H4 (cell line): ENCODE results near the gene NR1H2. TPM values are rescaled to one million over a fixed set of nuclear protein-coding genes. Genes with fewer than 3 reads are reported as not detected.

ENCODE experiments used
- DNase-seq: peaks from one replicate; pipeline ENCODE4 v3.0.0-alpha.2; 2015; ENCODE audit warnings: low spot score
- total RNA-seq: library from RNA; depleted of rRNA; stranded (reverse); fragments of >200 nt; shearing (Covaris generic); gene quantifications from 2 replicates; pipeline ENCODE4 v1.2.3, GENCODE V29; 2014; rRNA removed

NR1H2 gene
- total RNA-seq, 1 experiment from 2014 or later = 79.5 TPM

DNA sequence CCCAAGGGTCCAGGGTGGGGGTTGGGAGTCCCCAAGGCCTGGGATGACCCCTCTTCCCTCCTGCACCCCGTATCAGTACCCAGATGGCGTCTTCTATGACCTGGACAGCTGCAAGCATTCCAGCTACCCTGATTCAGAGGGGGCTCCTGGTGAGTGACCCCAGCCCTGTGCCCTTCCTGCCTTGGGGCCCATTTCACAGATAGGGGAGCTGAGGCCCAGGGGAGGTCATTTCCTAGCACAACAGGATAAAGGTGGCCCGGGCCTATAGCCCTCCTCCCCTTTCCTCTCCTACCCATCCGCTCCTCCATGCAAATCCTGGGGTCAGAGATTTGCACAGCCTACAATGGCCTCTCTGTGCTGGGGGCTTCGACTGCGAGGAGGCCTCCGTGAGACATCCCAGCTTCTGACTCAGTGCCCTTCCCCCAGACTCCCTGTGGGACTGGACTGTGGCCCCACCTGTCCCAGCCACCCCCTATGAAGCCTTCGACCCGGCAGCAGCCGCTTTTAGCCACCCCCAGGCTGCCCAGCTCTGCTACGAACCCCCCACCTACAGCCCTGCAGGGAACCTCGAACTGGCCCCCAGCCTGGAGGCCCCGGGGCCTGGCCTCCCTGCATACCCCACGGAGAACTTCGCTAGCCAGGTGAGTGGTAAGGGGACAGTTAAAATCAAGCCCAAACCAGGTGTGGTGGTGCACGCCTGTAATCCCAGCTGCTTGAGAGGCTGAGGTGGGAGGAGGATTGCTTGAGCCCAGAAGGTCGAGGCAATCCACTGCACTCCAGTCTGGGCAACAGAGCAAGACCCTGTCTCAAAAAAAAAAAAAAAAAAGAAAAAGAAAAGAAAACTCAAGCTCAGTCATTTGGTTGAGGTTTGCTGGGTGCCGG is 46.4 kb downstream of the NR1H2 start:
- DNase-seq = no peak

DNA sequence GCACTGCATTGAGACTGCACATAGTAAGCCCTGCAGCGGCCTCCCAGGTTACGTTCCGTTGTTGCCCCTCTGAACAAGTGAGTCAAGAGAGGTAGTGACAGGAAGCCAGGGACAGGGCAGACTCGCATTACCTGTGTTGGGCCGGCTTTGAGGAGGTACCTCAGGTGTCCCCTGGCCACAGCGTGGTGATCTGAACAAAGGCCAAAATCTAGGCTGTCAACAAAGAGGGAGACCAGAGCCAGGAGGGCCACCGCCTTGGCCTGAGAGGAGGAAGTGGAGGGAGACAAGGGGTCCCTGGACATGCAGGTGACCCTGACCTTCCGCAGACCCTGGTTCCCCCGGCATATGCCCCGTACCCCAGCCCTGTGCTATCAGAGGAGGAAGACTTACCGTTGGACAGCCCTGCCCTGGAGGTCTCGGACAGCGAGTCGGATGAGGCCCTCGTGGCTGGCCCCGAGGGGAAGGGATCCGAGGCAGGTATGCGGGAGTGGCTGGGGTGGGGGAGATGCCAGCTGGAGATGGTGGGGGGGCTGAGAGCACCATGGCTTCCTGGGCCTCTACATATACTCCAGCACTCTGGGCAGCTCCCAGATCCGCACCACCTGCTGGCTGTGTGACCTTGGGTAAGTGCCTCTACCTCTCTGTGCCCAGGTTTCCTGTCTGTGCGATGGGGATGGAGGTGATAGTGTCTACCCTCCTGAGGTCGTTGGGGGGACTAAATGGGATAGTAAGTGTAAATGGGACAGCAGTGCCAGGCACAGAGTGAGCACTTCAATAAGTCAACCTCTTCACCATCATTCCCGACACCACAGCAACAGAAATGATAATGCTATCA is 47.2 kb downstream of the NR1H2 start:
- no peak for DNase-seq

DNA sequence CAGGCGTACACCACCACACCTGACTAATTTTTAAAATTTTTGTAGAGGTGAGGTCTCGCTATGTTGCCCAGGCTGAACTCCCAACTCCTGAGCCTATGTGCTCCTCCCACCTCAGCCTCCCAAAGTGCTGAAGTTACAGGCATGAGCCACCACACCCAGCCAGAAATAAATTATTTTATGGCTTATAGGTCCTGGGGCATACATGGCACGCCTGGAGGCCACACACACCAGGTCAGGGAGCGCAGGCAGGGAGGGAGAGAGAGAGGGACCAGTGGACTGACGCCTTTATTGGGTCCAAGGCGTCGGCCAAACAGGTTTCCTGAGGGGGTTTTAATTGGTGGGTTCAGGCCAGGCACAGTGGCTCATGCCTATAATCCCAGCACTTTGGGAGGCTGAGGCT is 49.3 kb downstream of the NR1H2 start:
- DNase-seq = no peak

DNA sequence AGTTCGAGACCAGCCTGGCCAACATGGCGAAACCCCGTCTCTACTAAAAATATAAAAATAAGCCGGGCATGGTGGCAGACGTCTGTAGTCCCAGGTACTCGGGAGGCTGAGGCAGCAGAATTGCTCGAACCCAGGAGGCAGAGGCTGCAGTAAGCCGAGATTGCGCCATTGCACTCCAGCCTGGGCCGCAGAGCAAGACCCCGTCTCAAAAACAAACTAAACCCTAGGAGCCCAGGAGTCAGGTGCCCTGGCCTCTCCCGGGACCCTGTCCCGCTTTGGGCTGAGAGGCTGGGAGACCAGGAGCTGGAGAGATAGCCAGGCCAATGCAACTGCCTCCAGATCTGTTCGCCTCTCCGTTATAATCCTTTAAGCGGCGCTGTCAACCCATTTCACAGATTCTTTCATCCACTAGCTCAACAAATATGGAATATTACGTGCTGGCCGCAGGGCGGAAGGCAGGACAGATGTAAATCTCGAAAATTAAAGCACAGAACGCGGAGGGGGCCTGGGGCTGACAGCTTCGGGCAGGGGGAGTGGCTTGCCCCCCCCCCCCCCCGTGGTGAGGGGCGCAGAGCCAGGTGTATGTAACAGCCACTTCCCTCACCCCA is 51.2 kb downstream of the NR1H2 start:
- no peak for DNase-seq

DNA sequence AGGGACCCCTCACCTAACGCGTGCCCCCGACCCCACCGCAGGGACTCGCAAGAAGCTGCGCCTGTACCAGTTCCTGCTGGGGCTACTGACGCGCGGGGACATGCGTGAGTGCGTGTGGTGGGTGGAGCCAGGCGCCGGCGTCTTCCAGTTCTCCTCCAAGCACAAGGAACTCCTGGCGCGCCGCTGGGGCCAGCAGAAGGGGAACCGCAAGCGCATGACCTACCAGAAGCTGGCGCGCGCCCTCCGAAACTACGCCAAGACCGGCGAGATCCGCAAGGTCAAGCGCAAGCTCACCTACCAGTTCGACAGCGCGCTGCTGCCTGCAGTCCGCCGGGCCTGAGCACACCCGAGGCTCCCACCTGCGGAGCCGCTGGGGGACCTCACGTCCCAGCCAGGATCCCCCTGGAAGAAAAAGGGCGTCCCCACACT is 51.8 kb downstream of the NR1H2 start:
- DNase-seq = no peak

DNA sequence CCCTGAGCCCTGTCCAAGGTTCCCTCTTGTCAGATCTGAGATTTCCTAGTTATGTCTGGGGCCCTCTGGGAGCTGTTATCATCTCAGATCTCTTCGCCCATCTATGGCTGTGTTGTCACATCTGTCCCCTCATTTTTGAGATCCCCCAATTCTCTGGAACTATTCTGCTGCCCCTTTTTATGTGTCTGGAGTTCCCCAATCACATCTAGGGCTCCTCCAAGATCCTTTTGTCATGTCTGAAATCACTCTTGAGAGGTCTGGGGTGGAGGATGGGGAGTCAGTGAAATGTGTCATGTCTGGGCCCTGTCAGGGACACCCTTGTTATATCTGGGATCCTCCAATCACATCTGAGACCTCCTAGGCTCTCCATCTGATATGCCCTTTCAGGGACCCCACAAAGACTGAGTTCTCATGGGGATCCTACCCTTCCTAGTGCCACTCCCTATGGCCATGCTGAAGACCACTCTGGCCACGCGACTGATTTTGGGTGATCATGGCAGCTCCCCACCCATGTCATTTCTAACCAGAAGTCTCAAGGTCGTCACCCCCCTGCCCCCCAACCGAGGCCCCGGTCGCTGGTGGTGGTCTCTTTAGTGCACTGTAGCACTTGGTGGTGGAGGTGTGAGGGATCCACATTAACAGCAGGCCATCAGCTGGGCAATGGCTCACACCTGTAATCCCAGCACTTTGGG is 52.7 kb downstream of the NR1H2 start:
- DNase-seq = no peak

DNA sequence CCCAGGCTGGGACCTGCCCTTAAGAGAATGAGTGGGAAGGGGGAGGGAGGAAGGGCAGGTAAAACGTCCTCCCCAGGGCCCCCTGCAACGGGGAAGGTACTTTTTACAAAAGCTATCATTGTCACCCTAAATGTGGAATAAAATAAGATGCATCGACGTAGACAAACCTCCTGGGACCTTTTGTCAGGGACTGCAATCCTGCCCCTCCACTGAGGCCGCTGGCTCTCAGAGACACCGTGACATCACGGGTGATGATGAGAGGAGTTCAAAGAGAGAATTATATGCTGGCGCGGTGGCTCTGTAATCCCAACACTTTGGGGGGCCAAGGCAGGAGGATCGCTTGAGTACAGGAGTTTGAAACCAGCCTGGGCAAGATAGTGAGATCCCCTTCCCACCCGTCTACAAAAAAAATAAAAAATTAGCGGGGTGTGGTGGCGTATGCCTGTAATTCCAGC is 54.7 kb downstream of the NR1H2 start:
- DNase-seq = no peak

DNA sequence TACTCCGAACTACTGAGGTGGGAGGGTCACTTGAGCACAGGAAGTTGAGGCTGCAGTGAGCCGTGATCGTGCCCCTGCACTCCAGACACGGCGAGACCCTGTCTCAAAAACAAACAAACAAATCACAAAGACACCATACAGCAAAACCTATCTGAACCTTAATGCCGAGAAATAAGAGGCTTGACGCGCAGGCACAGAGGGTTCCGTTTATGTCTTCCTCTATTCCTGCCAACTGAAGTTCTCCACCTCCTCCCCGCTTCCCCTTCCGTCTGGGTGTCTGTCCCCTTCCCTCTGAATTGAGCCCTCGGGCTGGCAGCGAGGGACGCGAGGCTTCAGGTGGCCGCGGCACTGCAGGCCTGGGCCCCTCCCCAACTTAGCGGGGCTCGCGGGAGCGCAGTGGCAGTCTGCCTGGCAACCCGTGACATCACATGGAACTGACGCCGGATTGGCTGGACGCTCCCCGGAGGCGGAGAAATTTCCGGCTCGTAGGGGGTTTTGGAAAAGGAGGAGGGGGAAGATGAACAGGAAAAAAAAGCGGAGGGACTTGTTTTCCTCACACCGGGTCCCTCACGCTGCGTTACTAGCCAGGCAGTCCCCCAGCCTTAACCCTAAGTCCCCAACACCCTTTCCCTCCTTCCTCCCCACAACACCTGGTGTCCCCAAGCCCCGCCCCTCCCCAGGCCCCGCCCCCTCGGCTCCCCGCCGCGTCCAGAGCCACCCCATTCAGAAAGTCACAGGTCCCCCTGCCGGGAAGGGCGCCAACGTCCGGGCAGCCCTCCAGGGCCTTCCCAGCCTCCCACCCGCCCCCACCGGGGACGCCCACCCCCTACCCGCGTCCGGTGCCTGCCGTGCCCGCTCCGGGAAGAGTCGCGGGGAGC is 55.3 kb downstream of the NR1H2 start:
- peak; percentile 86 for DNase-seq

DNA sequence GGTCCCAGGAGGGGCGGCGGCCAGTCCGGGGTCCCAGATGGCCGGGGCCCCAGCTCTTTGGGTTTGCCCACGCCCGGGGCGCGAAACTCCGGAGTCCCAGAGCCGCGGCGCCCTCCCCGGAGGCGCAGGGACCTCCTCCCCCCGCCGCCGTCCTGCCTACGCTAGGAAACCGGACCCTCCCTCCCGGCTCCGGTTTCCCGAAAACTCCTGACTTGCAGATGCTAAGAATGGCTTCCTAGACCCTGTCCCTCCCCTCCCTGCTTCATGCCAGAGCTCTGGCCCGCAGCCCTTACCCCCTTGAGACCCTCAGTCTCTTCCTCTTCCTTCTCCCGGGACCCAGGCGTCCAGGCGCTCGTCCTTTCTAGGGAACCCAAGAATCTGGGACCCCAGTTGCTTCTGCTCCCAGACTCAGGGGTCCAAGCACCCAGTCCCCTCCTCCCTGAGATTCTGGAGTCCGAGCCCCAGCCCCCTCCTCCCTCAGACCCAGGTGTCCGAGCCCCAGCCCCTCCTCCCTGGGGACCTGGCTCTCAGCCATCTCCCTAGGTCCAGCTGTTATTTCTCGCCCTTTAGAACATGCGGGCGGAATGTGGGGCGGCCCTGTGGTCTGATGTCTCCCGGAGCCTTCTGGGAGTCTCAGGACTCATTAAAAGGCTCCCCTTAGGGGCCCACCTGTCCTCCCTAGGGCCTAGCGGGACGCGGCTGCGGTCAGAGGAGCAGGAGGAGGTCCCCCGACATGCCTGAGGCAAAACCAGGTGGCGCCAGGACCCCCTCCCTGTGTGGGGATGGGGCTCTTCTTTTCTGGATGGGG is 56.2 kb downstream of the NR1H2 start, which contains the start of gene MYBPC2:
TSS of gene MYBPC2 (plus strand) at position 672 of the 808 bp plus-strand sequence. CDS start at position 734, 62 bp downstream.
- DNase-seq = no peak

Other genes with a start within 250 kb of the NR1H2 start
- not detected in 2 replicates for gene IZUMO2, start 213.2 kb upstream of the NR1H2 start, total RNA-seq
- 3.2 and 3.8 TPM in 2 replicates for gene MYH14, start 172.8 kb upstream of the NR1H2 start, total RNA-seq
- 0.06 and 0.47 TPM in 2 replicates for gene KCNC3, start 47.1 kb upstream of the NR1H2 start, total RNA-seq
- gene NAPSA, start 10.8 kb upstream of the NR1H2 start, total RNA-seq = 0.99 TPM in 1 of 2 replicates, not detected in the other
- 45.8 and 58.6 TPM in 2 replicates for gene POLD1, start 7.9 kb downstream of the NR1H2 start, total RNA-seq
- 0.10 TPM in 2 replicates for gene SPIB, start 42.5 kb downstream of the NR1H2 start, total RNA-seq
- gene MYBPC2, start 56.4 kb downstream of the NR1H2 start, total RNA-seq = not detected in 2 replicates
- 94.2 and 144 TPM in 2 replicates for gene EMC10, start 100.0 kb downstream of the NR1H2 start, total RNA-seq
- 2.9 and 8.6 TPM in 2 replicates for gene GARIN5A, start 100.4 kb downstream of the NR1H2 start, total RNA-seq
- 28.7 and 60.6 TPM in 2 replicates for gene JOSD2, start 134.7 kb downstream of the NR1H2 start, total RNA-seq
- not detected in 2 replicates for gene ASPDH, start 137.5 kb downstream of the NR1H2 start, total RNA-seq
- 15.2 and 19.0 TPM in 2 replicates for gene LRRC4B, start 192.0 kb downstream of the NR1H2 start, total RNA-seq